ENCODE results near the gene SOCS4.
"Not testable (repeated sequence)": the region's sequence is repeated elsewhere in the genome, so short reads cannot be mapped to it uniquely, and the experiment has no call there.

SOCS4 gene

DNA sequence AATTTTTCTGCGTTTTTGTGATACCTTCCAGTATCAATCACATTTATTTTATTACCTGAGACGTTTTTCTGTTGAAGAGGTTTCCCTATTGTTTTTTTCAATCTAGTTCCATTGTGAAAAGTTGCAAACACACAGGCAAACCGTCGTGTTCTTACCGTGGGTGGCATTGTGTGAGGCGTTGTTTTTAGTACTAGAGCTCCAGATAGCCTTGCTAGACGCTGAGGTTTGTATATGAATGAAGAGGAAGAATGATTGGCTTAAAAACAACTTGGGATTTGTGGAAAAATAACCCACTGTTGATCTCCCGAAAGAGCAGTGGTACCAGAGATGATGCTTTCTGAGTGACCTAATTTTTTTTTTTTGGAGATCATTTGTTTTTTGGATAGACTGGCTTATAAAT, 1.0 kb downstream of the SOCS4 start:
- Histone ChIP-seq H3K4me3 (ENCODE audit: low read depth, low read length) (peak overlapping the region; percentile 84), H3K27ac (ENCODE audit: low read depth, low read length) (peak overlapping the region; percentile 93), H3K27me3 (ENCODE audit: control insufficient read depth, insufficient read depth, low read length) (no peaks in the 10 kb centered on the region), H3K9me3 (ENCODE audit: control insufficient read depth, insufficient read depth, low read length) (no peaks in the 10 kb centered on the region), H3K4me1 (ENCODE audit: control insufficient read depth, insufficient read depth, low read length) (peaks cover 31% of the 10 kb centered on the region), H3K9ac (ENCODE audit: low read depth, low read length) (peak overlapping the region; percentile 83), H3K36me3 (ENCODE audit: control insufficient read depth, insufficient read depth, low read length) (peaks cover 26% of the 10 kb centered on the region)

DNA sequence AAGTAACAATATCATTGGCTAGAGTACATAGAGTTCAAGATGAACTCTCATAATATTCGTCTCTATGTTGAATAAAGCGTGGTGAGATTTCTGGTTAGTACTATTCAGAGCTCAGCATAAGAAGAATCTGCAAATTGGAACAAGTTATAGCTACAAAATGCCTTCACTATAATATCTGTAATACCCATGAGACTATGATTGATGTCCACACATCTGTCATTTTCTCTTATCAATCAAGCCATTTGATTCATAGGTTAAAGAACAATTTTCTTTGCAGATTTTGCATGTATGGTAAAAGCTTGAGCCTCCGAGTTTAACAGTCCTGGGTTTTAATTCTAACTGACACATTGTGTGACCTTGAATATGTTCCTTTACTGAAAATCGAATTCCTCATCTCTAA, 1.4 kb downstream of the SOCS4 start:
- peaks cover 27% of the 10 kb centered on the region for H3K4me1 ChIP-seq (ENCODE audit: control insufficient read depth, insufficient read depth, low read length)
- H3K9me3 ChIP-seq (ENCODE audit: control insufficient read depth, insufficient read depth, low read length): no peaks in the 10 kb centered on the region
- H3K36me3 ChIP-seq (ENCODE audit: control insufficient read depth, insufficient read depth, low read length): peaks cover 26% of the 10 kb centered on the region
- no peaks in the 10 kb centered on the region for H3K27me3 ChIP-seq (ENCODE audit: control insufficient read depth, insufficient read depth, low read length)
- H3K27ac ChIP-seq (ENCODE audit: low read depth, low read length): no peak overlapping the region
- H3K4me3 ChIP-seq (ENCODE audit: low read depth, low read length): peak overlapping the region; percentile 84
- H3K9ac ChIP-seq (ENCODE audit: low read depth, low read length): peak overlapping the region; percentile 83

DNA sequence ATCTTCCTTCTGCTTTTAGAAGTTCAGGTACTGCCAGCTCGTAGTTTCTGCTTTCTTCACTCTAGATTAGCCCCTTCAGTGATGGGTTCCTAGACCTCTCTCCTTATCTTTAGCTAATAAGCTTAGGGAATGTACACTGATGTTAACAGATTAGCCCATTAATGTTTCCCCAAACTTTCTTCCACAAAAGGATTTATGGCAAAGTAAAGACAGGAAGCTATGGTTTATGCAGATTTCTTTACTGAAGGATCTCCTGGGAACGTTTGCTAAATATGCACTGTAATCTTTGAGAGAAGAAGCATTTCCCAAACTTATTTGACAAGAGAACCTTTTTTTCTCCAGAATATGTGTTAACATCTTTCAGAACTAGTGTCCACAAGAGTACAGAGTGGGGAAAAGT, 4.2 kb downstream of the SOCS4 start:
- Histone ChIP-seq H3K9ac (ENCODE audit: low read depth, low read length) (no peak overlapping the region), H3K27me3 (ENCODE audit: control insufficient read depth, insufficient read depth, low read length) (no peaks in the 10 kb centered on the region), H3K4me3 (ENCODE audit: low read depth, low read length) (no peak overlapping the region), H3K27ac (ENCODE audit: low read depth, low read length) (no peak overlapping the region), H3K9me3 (ENCODE audit: control insufficient read depth, insufficient read depth, low read length) (no peaks in the 10 kb centered on the region), H3K36me3 (ENCODE audit: control insufficient read depth, insufficient read depth, low read length) (peaks cover 39% of the 10 kb centered on the region), H3K4me1 (ENCODE audit: control insufficient read depth, insufficient read depth, low read length) (peaks cover 11% of the 10 kb centered on the region; the same call in 1 of the 2 replicates)

DNA sequence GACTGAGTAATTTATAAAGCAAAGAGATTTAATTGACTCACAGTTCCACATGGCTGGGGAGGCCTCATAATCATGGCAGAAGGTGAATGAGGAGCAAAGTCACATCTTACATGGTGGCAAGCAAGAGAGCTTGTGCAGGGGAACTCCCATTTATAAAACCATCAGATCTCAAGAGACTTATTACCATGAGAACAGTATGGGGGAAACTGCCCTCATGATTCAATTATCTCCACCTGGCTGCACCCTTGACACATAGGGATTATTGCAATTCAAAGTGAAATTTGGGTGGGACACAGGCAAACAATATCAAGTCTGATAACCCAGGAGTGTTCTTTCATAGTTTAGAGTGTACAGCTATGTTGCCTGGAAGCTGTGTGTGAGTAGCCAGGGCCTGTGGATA, 11.0 kb downstream of the SOCS4 start:
- peaks cover 45% of the 10 kb centered on the region for H3K36me3 ChIP-seq (ENCODE audit: control insufficient read depth, insufficient read depth, low read length)
- not testable (repeated sequence) for H3K4me1 ChIP-seq (ENCODE audit: control insufficient read depth, insufficient read depth, low read length); H3K27ac ChIP-seq (ENCODE audit: low read depth, low read length); H3K27me3 ChIP-seq (ENCODE audit: control insufficient read depth, insufficient read depth, low read length); H3K9ac ChIP-seq (ENCODE audit: low read depth, low read length); H3K4me3 ChIP-seq (ENCODE audit: low read depth, low read length); H3K9me3 ChIP-seq (ENCODE audit: control insufficient read depth, insufficient read depth, low read length)

DNA sequence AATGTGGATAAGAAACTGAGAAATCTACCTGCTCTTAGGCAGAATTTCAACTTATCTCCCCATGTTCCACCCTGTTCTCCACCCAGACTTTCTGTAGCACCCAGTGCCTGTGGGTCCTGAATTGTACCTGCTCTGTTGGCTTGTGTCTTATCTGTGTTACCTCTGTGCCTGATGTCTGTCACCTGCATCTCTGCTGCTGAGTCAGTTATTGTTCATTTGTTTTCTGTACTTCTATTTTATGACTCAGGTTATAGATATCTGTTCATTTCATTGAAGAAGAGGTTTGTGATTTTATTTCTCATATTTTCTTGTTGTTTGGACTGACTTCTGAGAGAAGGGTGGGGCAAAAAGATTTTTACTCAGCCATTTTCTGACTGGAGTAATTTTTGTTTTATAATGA, 11.7 kb downstream of the SOCS4 start:
- Histone ChIP-seq H3K9ac (ENCODE audit: low read depth, low read length) (no peak overlapping the region), H3K27me3 (ENCODE audit: control insufficient read depth, insufficient read depth, low read length) (peaks cover 14% of the 10 kb centered on the region; the same call in 1 of the 2 replicates), H3K9me3 (ENCODE audit: control insufficient read depth, insufficient read depth, low read length) (no peaks in the 10 kb centered on the region), H3K4me3 (ENCODE audit: low read depth, low read length) (no peak overlapping the region), H3K27ac (ENCODE audit: low read depth, low read length) (no peak overlapping the region), H3K4me1 (ENCODE audit: control insufficient read depth, insufficient read depth, low read length) (peaks cover 6% of the 10 kb centered on the region; the same call in 1 of the 2 replicates), H3K36me3 (ENCODE audit: control insufficient read depth, insufficient read depth, low read length) (peaks cover 46% of the 10 kb centered on the region)

DNA sequence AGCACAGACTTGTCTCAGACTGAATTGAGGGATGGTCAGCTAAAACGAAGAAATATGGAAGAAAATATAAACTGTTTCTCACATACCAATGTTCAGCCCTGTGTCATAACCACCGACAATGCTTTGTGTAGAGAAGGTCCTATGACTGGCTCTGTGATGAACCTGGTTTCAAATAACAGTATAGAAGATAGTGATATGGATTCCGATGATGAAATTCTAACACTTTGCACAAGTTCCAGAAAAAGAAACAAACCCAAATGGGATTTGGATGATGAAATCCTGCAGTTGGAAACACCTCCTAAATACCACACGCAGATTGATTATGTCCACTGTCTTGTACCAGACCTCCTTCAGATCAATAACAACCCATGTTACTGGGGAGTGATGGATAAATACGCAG, 16.5 kb downstream of the SOCS4 start:
- Histone ChIP-seq H3K4me1 (ENCODE audit: control insufficient read depth, insufficient read depth, low read length) (peaks cover 6% of the 10 kb centered on the region; the same call in 1 of the 2 replicates), H3K9ac (ENCODE audit: low read depth, low read length) (no peak overlapping the region), H3K9me3 (ENCODE audit: control insufficient read depth, insufficient read depth, low read length) (no peaks in the 10 kb centered on the region), H3K27me3 (ENCODE audit: control insufficient read depth, insufficient read depth, low read length) (peaks cover 16% of the 10 kb centered on the region; the same call in 1 of the 2 replicates), H3K27ac (ENCODE audit: low read depth, low read length) (no peak overlapping the region), H3K4me3 (ENCODE audit: low read depth, low read length) (no peak overlapping the region), H3K36me3 (ENCODE audit: control insufficient read depth, insufficient read depth, low read length) (peaks cover 33% of the 10 kb centered on the region)

DNA sequence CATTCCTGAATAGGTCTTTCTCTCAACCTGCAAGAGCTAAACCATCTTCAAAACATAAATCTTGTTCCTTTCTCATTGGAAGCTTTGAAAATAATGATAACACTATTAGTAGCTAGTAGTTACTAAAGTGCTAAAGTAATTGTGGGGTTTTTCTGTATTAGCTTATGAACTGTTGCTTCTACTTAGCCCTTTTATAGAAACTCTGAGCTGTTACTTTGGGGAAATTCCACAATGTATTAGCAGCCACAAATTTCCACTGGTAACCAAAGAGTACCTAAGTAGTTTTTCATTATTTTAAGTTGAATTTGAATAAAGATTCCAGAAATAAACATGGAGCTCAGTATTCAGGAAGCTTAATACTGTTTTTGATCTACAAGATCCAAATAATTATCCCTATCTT, 18.1 kb downstream of the SOCS4 start:
- Histone ChIP-seq H3K9ac (ENCODE audit: low read depth, low read length) (no peak overlapping the region), H3K36me3 (ENCODE audit: control insufficient read depth, insufficient read depth, low read length) (peaks cover 31% of the 10 kb centered on the region), H3K27ac (ENCODE audit: low read depth, low read length) (no peak overlapping the region), H3K4me3 (ENCODE audit: low read depth, low read length) (no peak overlapping the region), H3K9me3 (ENCODE audit: control insufficient read depth, insufficient read depth, low read length) (no peaks in the 10 kb centered on the region), H3K4me1 (ENCODE audit: control insufficient read depth, insufficient read depth, low read length) (peaks cover 6% of the 10 kb centered on the region; the same call in 1 of the 2 replicates), H3K27me3 (ENCODE audit: control insufficient read depth, insufficient read depth, low read length) (peaks cover 16% of the 10 kb centered on the region; the same call in 1 of the 2 replicates)

DNA sequence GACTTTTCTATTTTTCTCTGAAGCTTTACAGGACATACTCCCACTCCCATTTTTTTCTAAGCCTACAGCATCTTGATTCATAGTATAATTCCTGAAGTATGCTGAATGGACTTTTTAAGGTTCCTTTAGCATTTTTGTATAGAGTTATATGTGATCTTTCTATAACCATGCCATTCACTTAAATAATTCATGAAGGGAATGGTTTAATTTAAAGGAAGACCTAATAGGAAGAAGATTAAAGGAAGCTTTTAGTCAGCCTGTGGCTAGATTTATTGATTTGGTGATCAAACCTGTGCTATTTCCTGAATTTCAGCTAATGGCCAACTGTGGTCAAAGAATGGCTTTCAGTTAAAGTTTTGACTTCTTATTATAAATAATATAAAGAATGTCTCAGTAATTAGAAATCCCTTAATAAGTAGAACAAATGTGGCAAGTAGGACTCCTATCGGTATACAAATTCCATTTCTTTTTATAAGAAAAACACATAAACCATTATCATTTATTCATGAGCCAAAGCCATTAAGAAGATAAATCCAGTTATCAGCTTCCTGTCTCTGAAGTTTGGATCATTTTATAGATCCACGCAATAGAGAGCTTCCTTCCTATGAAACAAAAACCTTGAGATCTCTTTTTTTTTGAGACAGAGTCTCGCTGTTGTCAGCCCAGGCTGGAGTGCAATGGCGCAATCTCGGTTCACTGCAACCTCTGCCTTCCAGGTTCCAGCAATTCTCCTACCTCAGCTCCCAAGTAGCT, 20.4 kb downstream of the SOCS4 start:
- H3K9me3 ChIP-seq (ENCODE audit: control insufficient read depth, insufficient read depth, low read length): no peaks in the 10 kb centered on the region
- H3K27ac ChIP-seq (ENCODE audit: low read depth, low read length): no peak overlapping the region
- H3K9ac ChIP-seq (ENCODE audit: low read depth, low read length): no peak overlapping the region
- H3K4me3 ChIP-seq (ENCODE audit: low read depth, low read length): no peak overlapping the region
- H3K27me3 ChIP-seq (ENCODE audit: control insufficient read depth, insufficient read depth, low read length): peaks cover 12% of the 10 kb centered on the region; the same call in 1 of the 2 replicates
- peaks cover 26% of the 10 kb centered on the region for H3K36me3 ChIP-seq (ENCODE audit: control insufficient read depth, insufficient read depth, low read length)
- H3K4me1 ChIP-seq (ENCODE audit: control insufficient read depth, insufficient read depth, low read length): no peaks in the 10 kb centered on the region; the same call in 1 of the 2 replicates

DNA sequence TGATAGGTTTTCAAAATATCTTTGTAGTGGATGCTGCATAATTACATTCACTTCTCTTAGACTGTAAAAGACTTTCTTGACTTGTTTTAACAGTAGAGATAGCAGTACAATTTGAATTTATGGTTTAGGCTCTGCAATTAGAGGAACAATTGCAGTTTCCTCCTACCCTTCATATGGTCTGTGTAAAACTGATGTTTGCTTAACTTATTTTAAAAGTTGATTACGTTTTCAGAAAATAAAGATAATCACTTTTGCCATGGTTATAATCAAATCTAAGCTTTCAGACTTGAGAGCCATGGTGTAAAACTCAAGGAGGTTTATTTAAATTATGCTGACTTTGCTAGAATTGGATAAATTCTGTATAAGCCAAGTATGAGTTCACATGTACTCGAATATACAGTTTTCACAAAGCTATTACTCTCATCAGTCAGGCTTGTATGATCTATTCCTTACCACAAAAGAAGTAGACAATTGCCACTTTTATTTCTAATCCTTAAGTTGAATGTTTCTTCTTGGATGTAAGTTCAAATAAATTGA, 21.9 kb downstream of the SOCS4 start:
- Histone ChIP-seq H3K9me3 (ENCODE audit: control insufficient read depth, insufficient read depth, low read length) (no peaks in the 10 kb centered on the region), H3K9ac (ENCODE audit: low read depth, low read length) (no peak overlapping the region), H3K4me1 (ENCODE audit: control insufficient read depth, insufficient read depth, low read length) (peaks cover 12% of the 10 kb centered on the region), H3K4me3 (ENCODE audit: low read depth, low read length) (no peak overlapping the region), H3K27me3 (ENCODE audit: control insufficient read depth, insufficient read depth, low read length) (no peaks in the 10 kb centered on the region), H3K27ac (ENCODE audit: low read depth, low read length) (no peak overlapping the region), H3K36me3 (ENCODE audit: control insufficient read depth, insufficient read depth, low read length) (peaks cover 23% of the 10 kb centered on the region)

DNA sequence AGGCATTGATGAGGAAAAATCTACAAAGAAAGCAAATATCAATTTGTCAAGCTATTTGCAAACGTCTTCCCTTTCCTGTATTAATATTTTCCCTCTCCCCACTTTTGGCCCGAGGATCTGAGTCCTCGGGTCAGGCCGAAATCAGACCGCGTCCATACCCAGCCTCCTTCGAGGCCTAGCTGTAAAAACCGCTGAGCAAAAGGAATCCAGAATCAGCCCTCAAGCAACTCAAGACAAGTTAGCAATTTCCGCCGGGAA, 24.1 kb downstream of the SOCS4 start:
- Histone ChIP-seq H3K9me3 (ENCODE audit: control insufficient read depth, insufficient read depth, low read length) (no peaks in the 10 kb centered on the region), H3K36me3 (ENCODE audit: control insufficient read depth, insufficient read depth, low read length) (peaks cover 25% of the 10 kb centered on the region), H3K9ac (ENCODE audit: low read depth, low read length) (peak overlapping the region; percentile 68), H3K27me3 (ENCODE audit: control insufficient read depth, insufficient read depth, low read length) (no peaks in the 10 kb centered on the region), H3K4me3 (ENCODE audit: low read depth, low read length) (peak overlapping the region; percentile 94), H3K4me1 (ENCODE audit: control insufficient read depth, insufficient read depth, low read length) (peaks cover 14% of the 10 kb centered on the region), H3K27ac (ENCODE audit: low read depth, low read length) (peak overlapping the region; percentile 100)

DNA sequence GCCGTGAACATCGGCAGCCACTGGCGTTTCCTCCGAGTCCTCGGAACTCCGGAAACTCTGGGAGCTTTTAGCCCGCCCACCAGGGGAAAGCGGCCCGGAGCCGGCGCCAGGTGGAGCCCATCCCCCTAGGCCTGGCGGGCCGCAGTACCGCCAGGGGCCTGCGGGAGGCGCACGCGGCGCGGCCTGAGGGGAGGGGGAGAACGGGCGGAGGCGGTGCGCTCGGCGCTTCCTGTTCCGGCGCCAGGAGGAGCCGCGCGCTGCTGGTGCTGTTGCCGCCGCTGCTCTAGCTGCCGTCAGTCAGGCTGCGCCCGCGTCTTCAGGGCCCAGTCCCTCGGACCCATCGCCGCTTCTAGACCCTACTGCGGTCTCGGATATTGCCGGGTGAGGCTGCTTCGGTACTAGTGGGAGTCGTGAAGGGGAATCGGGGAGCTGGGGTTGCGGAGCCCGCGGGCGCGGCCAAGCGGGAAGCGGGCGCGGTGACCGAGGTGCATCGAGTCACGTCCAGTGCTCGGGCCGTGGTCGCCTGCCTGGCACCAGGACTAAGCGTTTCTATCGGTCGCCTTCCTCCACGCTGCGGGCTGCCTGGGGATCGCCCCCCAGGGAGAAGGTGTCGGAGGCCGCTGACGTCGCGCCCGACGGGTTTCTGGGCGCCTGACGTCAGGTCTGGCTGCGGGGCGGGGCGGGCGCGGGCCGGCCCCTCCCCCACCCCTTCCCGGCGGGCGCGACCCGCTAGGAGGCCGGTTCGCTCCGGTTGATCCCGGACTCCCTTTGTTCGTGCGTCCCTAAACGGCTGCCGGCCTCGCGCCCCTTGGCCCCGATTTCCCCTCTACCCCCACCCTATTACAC, 24.6 kb downstream of the SOCS4 start, which contains the start of gene MAPK1IP1L:
MAPK1IP1L (plus strand) TSS at position 225 of the 846 bp plus-strand sequence. CDS start 10,037 bp downstream, outside the sequence.
- peaks cover 14% of the 10 kb centered on the region for H3K4me1 ChIP-seq (ENCODE audit: control insufficient read depth, insufficient read depth, low read length)
- H3K9me3 ChIP-seq (ENCODE audit: control insufficient read depth, insufficient read depth, low read length): no peaks in the 10 kb centered on the region
- peak within 1 kb of the TSS; percentile 100 for H3K27ac ChIP-seq (ENCODE audit: low read depth, low read length)
- H3K9ac ChIP-seq (ENCODE audit: low read depth, low read length): peak within 1 kb of the TSS; percentile 100
- H3K4me3 ChIP-seq (ENCODE audit: low read depth, low read length): peak within 1 kb of the TSS; percentile 94
- peaks cover 25% of the 10 kb centered on the region for H3K36me3 ChIP-seq (ENCODE audit: control insufficient read depth, insufficient read depth, low read length)
- no peaks in the 10 kb centered on the region for H3K27me3 ChIP-seq (ENCODE audit: control insufficient read depth, insufficient read depth, low read length)

Data from HUES48 (cell line).